Smooth muscle cell (in vitro differentiated cells): ENCODE data around the gene DGKD. TPM values are rescaled to one million over a fixed set of nuclear protein-coding genes. Genes with fewer than 3 reads are reported as not detected.

Source experiments
- DNase-seq: peaks from one replicate; lab custom pipeline; 2025; ENCODE audit not compliant: unreplicated experiment; lab: John Stamatoyannopoulos, UW
- H2AFZ ChIP-seq: fragments of 200-600 bp; sonication (generic); 2 replicates; pipeline ENCODE4 v1.6.0; 2016; ENCODE audit warnings: antibody characterized with exemption, low read depth, mild to moderate bottlenecking
- H3F3A ChIP-seq: fragments of 200-600 bp; sonication (generic); 2 replicates; pipeline ENCODE4 v1.6.0; 2017; ENCODE audit warnings: antibody characterized with exemption, low read depth
- H3K27ac ChIP-seq: fragments of 200-600 bp; sonication (generic); 2 replicates; pipeline ENCODE4 v1.5.1; 2016; ENCODE audit warnings: low read depth, mild to moderate bottlenecking
- H3K27me3 ChIP-seq: fragments of 200-600 bp; sonication (generic); 2 replicates; pipeline ENCODE4 v1.6.1; 2016; ENCODE audit warnings: low read depth, mild to moderate bottlenecking
- H3K36me3 ChIP-seq: fragments of 200-600 bp; sonication (generic); 2 replicates; pipeline ENCODE4 v1.5.1; 2016; ENCODE audit warnings: low read depth
- H3K4me1 ChIP-seq: fragments of 200-600 bp; sonication (generic); 2 replicates; pipeline ENCODE4 v1.5.1; 2016; ENCODE audit warnings: low read depth
- H3K4me2 ChIP-seq: fragments of 200-600 bp; sonication (generic); 2 replicates; pipeline ENCODE4 v1.6.0; 2016; ENCODE audit warnings: mild to moderate bottlenecking
- H3K4me3 ChIP-seq: fragments of 200-600 bp; sonication (generic); 2 replicates; pipeline ENCODE4 v1.5.1; 2016; ENCODE audit warnings: mild to moderate bottlenecking
- H3K79me2 ChIP-seq: fragments of 200-600 bp; sonication (generic); 2 replicates; pipeline ENCODE4 v1.6.0; 2016; ENCODE audit warnings: low read depth, mild to moderate bottlenecking
- H3K9ac ChIP-seq: fragments of 200-600 bp; sonication (generic); 2 replicates; pipeline ENCODE4 v1.6.0; 2016; ENCODE audit warnings: low read depth
- H3K9me3 ChIP-seq: fragments of 200-600 bp; sonication (generic); replicated peaks from 2 replicates; pipeline ENCODE4 v1.5.1; 2016; ENCODE audit warnings: low read depth
- H4K20me1 ChIP-seq: fragments of 200-600 bp; sonication (generic); 2 replicates; pipeline ENCODE4 v1.6.0; 2016; ENCODE audit warnings: low read depth
- CTCF ChIP-seq: fragments of 200-600 bp; sonication (generic); IDR thresholded peaks from 2 replicates; pipeline ENCODE4 v1.5.1; 2017; ENCODE audit warnings: borderline replicate concordance, mild to moderate bottlenecking, antibody characterized with exemption; ENCODE audit not compliant: insufficient read depth, poor library complexity, severe bottlenecking
- WGBS: methylation state at CpG from one replicate; pipeline ENCODE4 v1.1.7; 2016; ENCODE audit warnings: low lambda C conversion rate; 5-methylcytosine and 5-hydroxymethylcytosine counted together
- polyA plus RNA-seq: library from polyadenylated mRNA; unstranded; fragments of >200 nt; fragmentation: Nextera tagmentation; extraction: Ambion mirVana; gene quantifications from 2 replicates; pipeline ENCODE4 v1.2.1, GENCODE V29; 2016
- total RNA-seq: library from RNA; depleted of rRNA; stranded (reverse); fragments of >200 nt; gene quantifications from 2 replicates; pipeline ENCODE4 v1.2.3, GENCODE V29; 2014

Gene DGKD
- total and polyA plus RNA-seq, 2 experiments from 2014 or later: 12.2 to 14.2 TPM

DNA sequence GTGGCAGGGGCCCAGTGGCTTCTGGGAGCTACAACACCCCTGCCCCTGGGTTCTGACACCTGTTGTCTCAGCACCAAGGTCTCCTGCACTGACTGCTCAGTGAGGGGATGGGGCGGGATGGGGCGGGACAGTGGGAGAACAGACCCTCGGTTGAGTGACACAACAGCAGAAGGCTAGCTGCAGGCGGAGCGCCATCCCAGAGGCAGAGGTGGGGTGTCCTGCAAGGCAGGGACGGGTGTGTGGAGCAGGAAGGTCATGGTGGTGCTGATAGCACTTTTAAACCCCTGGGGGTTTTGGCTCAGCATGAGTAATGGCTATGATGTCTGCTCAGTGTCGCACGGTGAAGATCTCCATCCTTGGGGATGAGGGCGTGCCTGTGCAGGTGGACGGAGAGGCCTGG, 105.1 kb downstream of the DGKD start:
- Histone ChIP-seq H4K20me1 (no peaks in the 10 kb centered on the region), H3K4me2 (no peak overlapping the region), H3K27ac (no peak overlapping the region), H3K79me2 (no peaks in the 10 kb centered on the region), H3K9me3 (no peaks in the 10 kb centered on the region), H3K27me3 (no peaks in the 10 kb centered on the region), H3F3A (no peaks in the 10 kb centered on the region), H3K36me3 (peaks cover 5% of the 10 kb centered on the region), H3K4me1 (no peaks in the 10 kb centered on the region), H3K9ac (no peak overlapping the region), H2AFZ (no peak overlapping the region), H3K4me3 (no peak overlapping the region)
- TF ChIP-seq CTCF: no peak
- DNase-seq: no peak
- WGBS: 84% methylated on average over 8 of the region's 10 CpGs

GRCh38 chr2:233460726-233461441, 106.6 kb downstream of the DGKD start:
- H3K9ac ChIP-seq: no peak overlapping the region
- TF ChIP-seq CTCF: no peak
- H3K27ac ChIP-seq: no peak overlapping the region
- H3K9me3 ChIP-seq: no peaks in the 10 kb centered on the region
- H3K79me2 ChIP-seq: no peaks in the 10 kb centered on the region
- no peak overlapping the region for H2AFZ ChIP-seq
- H3K4me1 ChIP-seq: no peaks in the 10 kb centered on the region
- no peaks in the 10 kb centered on the region for H4K20me1 ChIP-seq
- WGBS: 94% methylated on average over 32 of the region's 32 CpGs
- H3F3A ChIP-seq: no peaks in the 10 kb centered on the region
- H3K36me3 ChIP-seq: peaks cover 5% of the 10 kb centered on the region
- no peak overlapping the region for H3K4me2 ChIP-seq
- no peak for DNase-seq
- H3K27me3 ChIP-seq: no peaks in the 10 kb centered on the region
- no peak overlapping the region for H3K4me3 ChIP-seq

DNA sequence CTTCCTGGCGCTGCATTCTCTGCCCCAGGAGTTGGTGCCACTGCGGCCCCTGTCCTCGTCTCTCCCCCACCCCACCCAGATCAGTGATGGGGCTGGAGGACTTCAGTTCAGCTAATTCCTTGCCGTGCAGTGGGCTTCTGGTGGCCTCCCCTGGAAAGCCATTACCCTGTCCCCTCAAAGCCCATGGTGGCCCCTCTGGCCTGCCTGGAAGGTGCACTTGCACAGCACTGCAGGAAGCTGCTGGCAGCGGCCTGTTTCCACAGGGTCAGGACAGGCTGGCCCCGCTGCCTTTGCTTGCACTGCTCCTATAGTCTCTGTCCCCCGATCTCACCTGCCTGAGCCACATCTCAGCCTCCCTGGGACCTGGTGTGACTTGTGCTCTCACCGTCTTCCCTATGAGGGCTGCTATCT, 107.2 kb downstream of the DGKD start:
- Histone ChIP-seq H3K4me1 (no peaks in the 10 kb centered on the region), H3K9me3 (no peaks in the 10 kb centered on the region), H2AFZ (no peak overlapping the region), H3K27me3 (no peaks in the 10 kb centered on the region), H3K79me2 (no peaks in the 10 kb centered on the region), H3K9ac (no peak overlapping the region), H3F3A (no peaks in the 10 kb centered on the region), H3K36me3 (peaks cover 6% of the 10 kb centered on the region), H3K4me2 (no peak overlapping the region), H3K4me3 (no peak overlapping the region), H3K27ac (no peak overlapping the region), H4K20me1 (no peaks in the 10 kb centered on the region)
- TF ChIP-seq CTCF: no peak
- 97% methylated on average over 8 of the region's 8 CpGs for WGBS
- DNase-seq: no peak

- Histone ChIP-seq H4K20me1 (no peaks in the 10 kb centered on the region), H3K4me2 (no peak overlapping the region), H3K27me3 (no peaks in the 10 kb centered on the region), H3K27ac (no peak overlapping the region), H3K9me3 (no peaks in the 10 kb centered on the region), H3F3A (no peaks in the 10 kb centered on the region), H3K4me3 (no peak overlapping the region), H2AFZ (no peak overlapping the region), H3K36me3 (peaks cover 3% of the 10 kb centered on the region), H3K4me1 (no peaks in the 10 kb centered on the region), H3K79me2 (no peaks in the 10 kb centered on the region), H3K9ac (no peak overlapping the region)
- WGBS: 98% methylated on average over 25 of the region's 25 CpGs
- DNase-seq: no peak
- no peak for TF ChIP-seq CTCF
Observed at GRCh38 chr2:233462202-233462785, 108.0 kb downstream of the DGKD start.
